GM23338 (cell line): Measurements from ENCODE around the gene DPYD. TPM values are rescaled to one million over a fixed set of nuclear protein-coding genes. Genes with fewer than 3 reads are reported as not detected.

ENCODE experiments used
- ATAC-seq: fragments of 200-7000 bp; cut with Tn5 transposase; 3 replicates; pipeline ENCODE4 v1.9.1; 2020
- DNase-seq: peaks from one replicate; pipeline ENCODE4 v3.0.0-alpha.2; 2015; ENCODE audit warnings: low spot score
- H2AFZ ChIP-seq: fragments of 200-600 bp; sonication (generic); 2 replicates; pipeline ENCODE4 v1.8.0; 2016; ENCODE audit warnings: antibody characterized with exemption, mild to moderate bottlenecking, moderate library complexity
- H3F3A ChIP-seq: fragments of 200-600 bp; sonication (generic); replicated peaks from 2 replicates; pipeline ENCODE4 v1.8.0; 2017; ENCODE audit warnings: antibody characterized with exemption, mixed run types, low read depth
- H3K27ac ChIP-seq: fragments of 200-600 bp; sonication (generic); 2 replicates; pipeline ENCODE4 v1.6.1; 2016; ENCODE audit warnings: low read depth
- H3K27me3 ChIP-seq: fragments of 200-600 bp; sonication (generic); 2 replicates; pipeline ENCODE4 v1.8.0; 2016; ENCODE audit warnings: mild to moderate bottlenecking, mixed run types, moderate library complexity; ENCODE audit not compliant: insufficient read depth
- H3K36me3 ChIP-seq: fragments of 200-600 bp; sonication (generic); 2 replicates; pipeline ENCODE4 v1.8.0; 2016; ENCODE audit warnings: mild to moderate bottlenecking; ENCODE audit not compliant: insufficient read depth
- H3K4me1 ChIP-seq: fragments of 200-600 bp; sonication (generic); 2 replicates; pipeline ENCODE4 v1.8.0; 2016; ENCODE audit warnings: mild to moderate bottlenecking, moderate library complexity; ENCODE audit not compliant: insufficient read depth
- H3K4me2 ChIP-seq: fragments of 200-600 bp; sonication (generic); 2 replicates; pipeline ENCODE4 v1.7.1; 2017; ENCODE audit warnings: mixed run types
- H3K4me3 ChIP-seq: fragments of 200-600 bp; sonication (generic); 2 replicates; pipeline ENCODE4 v1.6.1; 2016; ENCODE audit warnings: mixed run types
- H3K79me2 ChIP-seq: fragments of 200-600 bp; sonication (generic); replicated peaks from 2 replicates; pipeline ENCODE4 v1.8.0; 2017; ENCODE audit warnings: mild to moderate bottlenecking; ENCODE audit not compliant: insufficient read depth
- H3K9me2 ChIP-seq: fragments of 200-600 bp; sonication (generic); 2 replicates; pipeline ENCODE4 v1.8.0; 2017; ENCODE audit not compliant: insufficient read depth
- H4K20me1 ChIP-seq: fragments of 200-600 bp; sonication (generic); replicated peaks from 2 replicates; pipeline ENCODE4 v1.8.0; 2017; ENCODE audit warnings: mild to moderate bottlenecking; ENCODE audit not compliant: insufficient read depth
- H3K27ac Mint-ChIP-seq: 2 replicates; pipeline ENCODE4 v1.8.0; 2020; ENCODE audit warnings: inconsistent platforms, mild to moderate bottlenecking, moderate library complexity, mixed read lengths
- H3K27me3 Mint-ChIP-seq: 3 replicates; pipeline ENCODE4 v1.8.0; 2022; ENCODE audit warnings: low read depth, mild to moderate bottlenecking, moderate library complexity, mixed read lengths, inconsistent platforms; ENCODE audit not compliant: insufficient read depth, poor library complexity
- H3K36me3 Mint-ChIP-seq: 3 replicates; pipeline ENCODE4 v1.8.0; 2021; ENCODE audit warnings: low read depth, mild to moderate bottlenecking, inconsistent platforms, moderate library complexity, mixed read lengths
- H3K4me1 Mint-ChIP-seq: 3 replicates; pipeline ENCODE4 v1.8.0; 2020; ENCODE audit warnings: mild to moderate bottlenecking, inconsistent platforms, mixed read lengths
- H3K4me3 Mint-ChIP-seq: 3 replicates; pipeline ENCODE4 v1.8.0; 2021; ENCODE audit warnings: moderate library complexity, mild to moderate bottlenecking, inconsistent platforms, mixed read lengths
- H3K9me3 Mint-ChIP-seq: 3 replicates; pipeline ENCODE4 v1.8.0; 2020; ENCODE audit warnings: moderate library complexity, mild to moderate bottlenecking, inconsistent platforms, mixed read lengths
- JUNB ChIP-seq: IDR thresholded peaks from one replicate; pipeline ENCODE4 v1.6.1; 2016; ENCODE audit warnings: antibody characterized with exemption; ENCODE audit not compliant: unreplicated experiment
- NANOG ChIP-seq: IDR thresholded peaks from 2 replicates; pipeline ENCODE4 v1.6.1; 2016; ENCODE audit warnings: antibody characterized with exemption, borderline replicate concordance
- POLR2AphosphoS5 ChIP-seq: IDR thresholded peaks from 2 replicates; pipeline ENCODE4 v1.6.1; 2016; ENCODE audit warnings: antibody characterized with exemption, low read depth
- STAT1 ChIP-seq: IDR thresholded peaks from one replicate; pipeline ENCODE4 v1.6.1; 2016; ENCODE audit warnings: antibody characterized with exemption; ENCODE audit not compliant: unreplicated experiment
- polyA plus RNA-seq: library from polyadenylated mRNA; unstranded; fragments of >200 nt; fragmentation: Nextera tagmentation; extraction: Ambion mirVana; gene quantifications from 2 replicates; pipeline ENCODE4 v1.2.1, GENCODE V29; 2016
- total RNA-seq: library from RNA; depleted of rRNA; stranded (reverse); fragments of >200 nt; shearing (Covaris generic); gene quantifications from 2 replicates; pipeline ENCODE4 v1.2.3, GENCODE V29; 2014
- TF ChIP-seq, protein P1 (sequence below): fragments of 250-450 bp; sonication (Bioruptor Pico); IDR thresholded peaks from 2 replicates; pipeline ENCODE4 v1.5.0; 2020; ENCODE audit warnings: mild to moderate bottlenecking, moderate library complexity
- TF ChIP-seq, protein P2 (sequence below): IDR thresholded peaks from one replicate; pipeline ENCODE4 v1.6.1; 2018; ENCODE audit warnings: antibody characterized with exemption; ENCODE audit not compliant: unreplicated experiment

DPYD gene
- total and polyA plus RNA-seq, 2 experiments from 2014 or later: 0.50 to 1.6 TPM

DNA sequence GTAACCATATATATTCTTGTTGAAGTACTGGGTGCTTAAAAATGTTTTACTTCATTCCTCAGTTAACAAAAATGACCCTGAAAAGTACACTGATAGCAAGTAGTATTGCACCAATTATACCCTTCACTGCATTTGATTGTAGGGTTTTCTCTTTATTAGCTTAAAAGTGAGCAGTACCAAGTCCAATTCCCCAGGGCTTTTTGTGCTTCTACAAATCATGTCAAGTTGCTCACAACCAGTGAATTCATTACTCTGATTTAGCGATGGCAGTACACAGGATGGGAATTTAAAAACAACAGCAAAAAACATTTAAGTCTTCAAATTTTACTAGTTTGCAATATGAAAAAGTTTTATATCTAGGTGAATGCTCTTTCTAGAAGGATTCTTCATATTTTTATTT, 762.8 kb downstream of the DPYD start (continued):
- TF ChIP-seq, protein P1, sequence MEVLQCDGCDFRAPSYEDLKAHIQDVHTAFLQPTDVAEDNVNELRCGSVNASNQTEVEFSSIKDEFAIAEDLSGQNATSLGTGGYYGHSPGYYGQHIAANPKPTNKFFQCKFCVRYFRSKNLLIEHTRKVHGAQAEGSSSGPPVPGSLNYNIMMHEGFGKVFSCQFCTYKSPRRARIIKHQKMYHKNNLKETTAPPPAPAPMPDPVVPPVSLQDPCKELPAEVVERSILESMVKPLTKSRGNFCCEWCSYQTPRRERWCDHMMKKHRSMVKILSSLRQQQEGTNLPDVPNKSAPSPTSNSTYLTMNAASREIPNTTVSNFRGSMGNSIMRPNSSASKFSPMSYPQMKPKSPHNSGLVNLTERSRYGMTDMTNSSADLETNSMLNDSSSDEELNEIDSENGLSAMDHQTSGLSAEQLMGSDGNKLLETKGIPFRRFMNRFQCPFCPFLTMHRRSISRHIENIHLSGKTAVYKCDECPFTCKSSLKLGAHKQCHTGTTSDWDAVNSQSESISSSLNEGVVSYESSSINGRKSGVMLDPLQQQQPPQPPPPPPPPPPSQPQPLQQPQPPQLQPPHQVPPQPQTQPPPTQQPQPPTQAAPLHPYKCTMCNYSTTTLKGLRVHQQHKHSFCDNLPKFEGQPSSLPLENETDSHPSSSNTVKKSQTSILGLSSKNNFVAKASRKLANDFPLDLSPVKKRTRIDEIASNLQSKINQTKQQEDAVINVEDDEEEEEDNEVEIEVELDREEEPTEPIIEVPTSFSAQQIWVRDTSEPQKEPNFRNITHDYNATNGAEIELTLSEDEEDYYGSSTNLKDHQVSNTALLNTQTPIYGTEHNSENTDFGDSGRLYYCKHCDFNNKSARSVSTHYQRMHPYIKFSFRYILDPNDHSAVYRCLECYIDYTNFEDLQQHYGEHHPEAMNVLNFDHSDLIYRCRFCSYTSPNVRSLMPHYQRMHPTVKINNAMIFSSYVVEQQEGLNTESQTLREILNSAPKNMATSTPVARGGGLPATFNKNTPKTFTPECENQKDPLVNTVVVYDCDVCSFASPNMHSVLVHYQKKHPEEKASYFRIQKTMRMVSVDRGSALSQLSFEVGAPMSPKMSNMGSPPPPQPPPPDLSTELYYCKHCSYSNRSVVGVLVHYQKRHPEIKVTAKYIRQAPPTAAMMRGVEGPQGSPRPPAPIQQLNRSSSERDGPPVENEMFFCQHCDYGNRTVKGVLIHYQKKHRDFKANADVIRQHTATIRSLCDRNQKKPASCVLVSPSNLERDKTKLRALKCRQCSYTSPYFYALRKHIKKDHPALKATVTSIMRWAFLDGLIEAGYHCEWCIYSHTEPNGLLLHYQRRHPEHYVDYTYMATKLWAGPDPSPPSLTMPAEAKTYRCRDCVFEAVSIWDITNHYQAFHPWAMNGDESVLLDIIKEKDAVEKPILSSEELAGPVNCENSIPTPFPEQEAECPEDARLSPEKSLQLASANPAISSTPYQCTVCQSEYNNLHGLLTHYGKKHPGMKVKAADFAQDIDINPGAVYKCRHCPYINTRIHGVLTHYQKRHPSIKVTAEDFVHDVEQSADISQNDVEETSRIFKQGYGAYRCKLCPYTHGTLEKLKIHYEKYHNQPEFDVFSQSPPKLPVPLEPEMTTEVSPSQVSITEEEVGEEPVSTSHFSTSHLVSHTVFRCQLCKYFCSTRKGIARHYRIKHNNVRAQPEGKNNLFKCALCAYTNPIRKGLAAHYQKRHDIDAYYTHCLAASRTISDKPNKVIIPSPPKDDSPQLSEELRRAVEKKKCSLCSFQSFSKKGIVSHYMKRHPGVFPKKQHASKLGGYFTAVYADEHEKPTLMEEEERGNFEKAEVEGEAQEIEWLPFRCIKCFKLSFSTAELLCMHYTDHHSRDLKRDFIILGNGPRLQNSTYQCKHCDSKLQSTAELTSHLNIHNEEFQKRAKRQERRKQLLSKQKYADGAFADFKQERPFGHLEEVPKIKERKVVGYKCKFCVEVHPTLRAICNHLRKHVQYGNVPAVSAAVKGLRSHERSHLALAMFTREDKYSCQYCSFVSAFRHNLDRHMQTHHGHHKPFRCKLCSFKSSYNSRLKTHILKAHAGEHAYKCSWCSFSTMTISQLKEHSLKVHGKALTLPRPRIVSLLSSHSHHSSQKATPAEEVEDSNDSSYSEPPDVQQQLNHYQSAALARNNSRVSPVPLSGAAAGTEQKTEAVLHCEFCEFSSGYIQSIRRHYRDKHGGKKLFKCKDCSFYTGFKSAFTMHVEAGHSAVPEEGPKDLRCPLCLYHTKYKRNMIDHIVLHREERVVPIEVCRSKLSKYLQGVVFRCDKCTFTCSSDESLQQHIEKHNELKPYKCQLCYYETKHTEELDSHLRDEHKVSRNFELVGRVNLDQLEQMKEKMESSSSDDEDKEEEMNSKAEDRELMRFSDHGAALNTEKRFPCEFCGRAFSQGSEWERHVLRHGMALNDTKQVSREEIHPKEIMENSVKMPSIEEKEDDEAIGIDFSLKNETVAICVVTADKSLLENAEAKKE (CRISPR knock-in tag): no peak

DNA sequence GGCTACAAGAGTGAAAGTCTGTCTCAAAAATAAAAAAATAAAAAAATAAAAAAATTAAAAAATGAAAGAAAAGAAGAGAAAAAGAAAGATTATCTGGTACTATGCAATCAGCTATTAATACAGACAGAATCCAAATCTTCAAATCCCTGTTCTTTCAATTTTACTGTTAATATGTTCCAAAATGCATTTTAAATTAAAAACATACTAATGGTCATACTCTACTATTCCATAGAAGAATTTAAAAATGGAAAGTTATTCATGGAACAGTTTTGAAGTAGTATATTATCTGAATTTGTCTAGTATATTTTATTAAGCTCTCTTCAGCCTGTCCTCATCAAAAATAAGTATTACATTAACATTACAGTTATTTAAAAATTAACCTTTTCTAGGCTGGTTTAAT, 769.2 kb downstream of the DPYD start:
- Mint-ChIP-seq H3K4me3 (no peak overlapping the region), H3K4me1 (no peaks in the 10 kb centered on the region), H3K9me3 (no peaks in the 10 kb centered on the region; the same call in 1 of the 3 replicates), H3K36me3 (no peaks in the 10 kb centered on the region), H3K27ac (no peak overlapping the region), H3K27me3 (no peaks in the 10 kb centered on the region)
- no peak for DNase-seq
- Histone ChIP-seq H2AFZ (no peak overlapping the region), H4K20me1 (no peaks in the 10 kb centered on the region), H3K36me3 (no peaks in the 10 kb centered on the region), H3K9me2 (peaks cover 8% of the 10 kb centered on the region; the same call in 1 of the 2 replicates), H3K4me1 (no peaks in the 10 kb centered on the region), H3K27me3 (no peaks in the 10 kb centered on the region), H3K27ac (no peak overlapping the region), H3K4me2 (no peak overlapping the region), H3K79me2 (no peaks in the 10 kb centered on the region), H3K4me3 (no peak overlapping the region), H3F3A (no peaks in the 10 kb centered on the region)
- ATAC-seq: no peak
- no peak for TF ChIP-seq NANOG
- TF ChIP-seq, protein P2, sequence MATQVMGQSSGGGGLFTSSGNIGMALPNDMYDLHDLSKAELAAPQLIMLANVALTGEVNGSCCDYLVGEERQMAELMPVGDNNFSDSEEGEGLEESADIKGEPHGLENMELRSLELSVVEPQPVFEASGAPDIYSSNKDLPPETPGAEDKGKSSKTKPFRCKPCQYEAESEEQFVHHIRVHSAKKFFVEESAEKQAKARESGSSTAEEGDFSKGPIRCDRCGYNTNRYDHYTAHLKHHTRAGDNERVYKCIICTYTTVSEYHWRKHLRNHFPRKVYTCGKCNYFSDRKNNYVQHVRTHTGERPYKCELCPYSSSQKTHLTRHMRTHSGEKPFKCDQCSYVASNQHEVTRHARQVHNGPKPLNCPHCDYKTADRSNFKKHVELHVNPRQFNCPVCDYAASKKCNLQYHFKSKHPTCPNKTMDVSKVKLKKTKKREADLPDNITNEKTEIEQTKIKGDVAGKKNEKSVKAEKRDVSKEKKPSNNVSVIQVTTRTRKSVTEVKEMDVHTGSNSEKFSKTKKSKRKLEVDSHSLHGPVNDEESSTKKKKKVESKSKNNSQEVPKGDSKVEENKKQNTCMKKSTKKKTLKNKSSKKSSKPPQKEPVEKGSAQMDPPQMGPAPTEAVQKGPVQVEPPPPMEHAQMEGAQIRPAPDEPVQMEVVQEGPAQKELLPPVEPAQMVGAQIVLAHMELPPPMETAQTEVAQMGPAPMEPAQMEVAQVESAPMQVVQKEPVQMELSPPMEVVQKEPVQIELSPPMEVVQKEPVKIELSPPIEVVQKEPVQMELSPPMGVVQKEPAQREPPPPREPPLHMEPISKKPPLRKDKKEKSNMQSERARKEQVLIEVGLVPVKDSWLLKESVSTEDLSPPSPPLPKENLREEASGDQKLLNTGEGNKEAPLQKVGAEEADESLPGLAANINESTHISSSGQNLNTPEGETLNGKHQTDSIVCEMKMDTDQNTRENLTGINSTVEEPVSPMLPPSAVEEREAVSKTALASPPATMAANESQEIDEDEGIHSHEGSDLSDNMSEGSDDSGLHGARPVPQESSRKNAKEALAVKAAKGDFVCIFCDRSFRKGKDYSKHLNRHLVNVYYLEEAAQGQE: no peak
- TF ChIP-seq STAT1: no peak
- no peak for TF ChIP-seq JUNB
- no peak for TF ChIP-seq POLR2AphosphoS5
- TF ChIP-seq, protein P1 (CRISPR knock-in tag): no peak
